ENCODE data around the gene SLC33A1.
"Not testable (repeated sequence)": the region's sequence is repeated elsewhere in the genome, so short reads cannot be mapped to it uniquely, and the experiment has no call there.

Gene SLC33A1

GRCh38 chr3:155861476-155862183 lies 7.4 kb upstream of the SLC33A1 start:
- Histone ChIP-seq H3K9me3 (ENCODE audit: control insufficient read depth in 1 of 2, low read length in 2 of 2) (no peaks in the 10 kb centered on the region), H3K27ac (ENCODE audit: low read length) (no peak overlapping the region), H3K4me1 (ENCODE audit: control insufficient read depth in 1 of 2, insufficient read depth in 2 of 2, low read length in 2 of 2) (no peaks in the 10 kb centered on the region), H3K4me3 (ENCODE audit: low read depth in 1 of 2, low read length in 2 of 2) (no peak overlapping the region), H3K27me3 (ENCODE audit: low read depth, low read length) (no peaks in the 10 kb centered on the region), H3K36me3 (ENCODE audit: control insufficient read depth in 1 of 2, insufficient read depth in 2 of 2, low read length in 2 of 2) (no peaks in the 10 kb centered on the region)

GRCh38 chr3:155860424-155860823 lies 6.2 kb upstream of the SLC33A1 start:
- H3K27ac ChIP-seq (ENCODE audit: low read length); H3K4me3 ChIP-seq (ENCODE audit: low read depth in 1 of 2, low read length in 2 of 2); H3K36me3 ChIP-seq (ENCODE audit: control insufficient read depth in 1 of 2, insufficient read depth in 2 of 2, low read length in 2 of 2); H3K4me1 ChIP-seq (ENCODE audit: control insufficient read depth in 1 of 2, insufficient read depth in 2 of 2, low read length in 2 of 2); H3K27me3 ChIP-seq (ENCODE audit: low read depth, low read length); H3K9me3 ChIP-seq (ENCODE audit: control insufficient read depth in 1 of 2, low read length in 2 of 2): not testable (repeated sequence)

DNA sequence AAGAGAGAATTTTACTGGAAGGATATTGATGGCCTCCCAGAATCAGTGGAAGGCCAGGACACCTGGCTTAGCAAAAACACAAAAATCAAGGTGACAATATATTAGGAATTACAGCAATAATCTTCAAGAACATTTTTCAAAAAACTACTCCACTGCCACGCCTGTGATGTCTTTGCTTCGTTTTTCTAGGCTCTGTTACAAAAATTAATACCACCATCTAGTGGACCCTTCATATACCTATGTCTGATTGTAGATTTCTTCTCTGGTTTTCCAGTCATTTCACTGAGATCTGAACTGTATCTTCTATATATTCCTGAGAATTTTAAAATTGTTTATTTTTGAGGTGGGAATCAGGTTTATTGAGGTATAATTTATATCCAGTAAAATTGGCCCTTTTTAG lies 5.6 kb upstream of the SLC33A1 start:
- no peak overlapping the region for H3K27ac ChIP-seq (ENCODE audit: low read length)
- H3K27me3 ChIP-seq (ENCODE audit: low read depth, low read length) = no peaks in the 10 kb centered on the region
- no peaks in the 10 kb centered on the region for H3K4me1 ChIP-seq (ENCODE audit: control insufficient read depth in 1 of 2, insufficient read depth in 2 of 2, low read length in 2 of 2)
- H3K36me3 ChIP-seq (ENCODE audit: control insufficient read depth in 1 of 2, insufficient read depth in 2 of 2, low read length in 2 of 2) = no peaks in the 10 kb centered on the region
- no peaks in the 10 kb centered on the region for H3K9me3 ChIP-seq (ENCODE audit: control insufficient read depth in 1 of 2, low read length in 2 of 2)
- peak overlapping the region in 1 of 2 donors; percentile 30 for H3K4me3 ChIP-seq (ENCODE audit: low read depth in 1 of 2, low read length in 2 of 2)

DNA sequence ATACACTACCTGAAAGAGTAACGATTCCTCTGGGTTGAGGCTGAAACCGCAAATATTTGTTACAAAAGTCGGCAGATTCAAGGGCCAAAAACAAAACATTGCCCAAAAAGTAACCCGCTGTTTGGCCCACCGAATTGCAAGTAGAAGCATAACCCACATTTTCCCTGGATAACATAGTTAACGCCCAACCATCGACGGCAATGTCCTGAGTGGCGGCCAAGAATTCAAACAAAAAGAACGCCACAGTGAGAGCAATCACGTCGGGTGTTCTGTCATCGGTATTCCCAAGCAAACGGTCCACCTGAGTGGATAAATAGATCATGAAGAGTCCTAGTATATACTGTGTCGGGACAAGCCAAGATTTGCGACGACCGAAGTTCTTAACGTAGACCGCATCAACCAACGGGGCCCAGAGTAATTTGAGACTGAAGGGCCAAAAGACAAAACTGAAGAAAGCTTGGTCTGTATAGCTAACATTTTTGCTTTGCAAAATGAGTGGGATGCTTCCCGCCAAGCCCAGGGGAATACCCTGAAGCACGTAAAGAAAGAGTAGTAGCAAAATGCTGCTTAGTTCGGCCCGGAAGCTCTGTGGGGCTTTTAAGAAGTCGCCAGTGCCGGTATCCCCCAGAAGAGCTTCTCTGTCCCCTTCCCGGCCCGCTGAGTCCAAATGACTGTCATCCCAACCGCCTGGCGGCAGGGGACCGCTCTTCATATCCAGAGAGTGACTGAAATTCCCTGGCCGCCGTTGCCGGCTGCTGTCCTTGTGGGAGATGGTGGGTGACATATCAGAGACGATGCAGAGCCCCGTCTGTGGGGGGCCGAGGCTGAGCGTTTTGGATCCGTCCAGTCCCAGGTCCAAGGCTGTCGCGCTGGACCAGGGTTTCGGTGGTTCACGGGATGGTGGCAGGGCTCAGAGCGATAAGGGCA lies 750 bp downstream of the SLC33A1 start:
- H3K27me3 ChIP-seq (ENCODE audit: low read depth, low read length) = no peaks in the 10 kb centered on the region
- H3K4me3 ChIP-seq (ENCODE audit: low read depth in 1 of 2, low read length in 2 of 2) = peak overlapping the region; percentile 97 to 100
- peaks cover 16 to 35% of the 10 kb centered on the region in 2 donors for H3K4me1 ChIP-seq (ENCODE audit: control insufficient read depth in 1 of 2, insufficient read depth in 2 of 2, low read length in 2 of 2)
- H3K36me3 ChIP-seq (ENCODE audit: control insufficient read depth in 1 of 2, insufficient read depth in 2 of 2, low read length in 2 of 2) = no peaks in the 10 kb centered on the region
- H3K9me3 ChIP-seq (ENCODE audit: control insufficient read depth in 1 of 2, low read length in 2 of 2) = no peaks in the 10 kb centered on the region
- peak overlapping the region; percentile 93 for H3K27ac ChIP-seq (ENCODE audit: low read length)

- peaks cover 16 to 35% of the 10 kb centered on the region in 2 donors for H3K4me1 ChIP-seq (ENCODE audit: control insufficient read depth in 1 of 2, insufficient read depth in 2 of 2, low read length in 2 of 2)
- H3K27me3 ChIP-seq (ENCODE audit: low read depth, low read length) = no peaks in the 10 kb centered on the region
- H3K9me3 ChIP-seq (ENCODE audit: control insufficient read depth in 1 of 2, low read length in 2 of 2) = no peaks in the 10 kb centered on the region
- peak overlapping the region; percentile 97 to 100 for H3K4me3 ChIP-seq (ENCODE audit: low read depth in 1 of 2, low read length in 2 of 2)
- no peaks in the 10 kb centered on the region for H3K36me3 ChIP-seq (ENCODE audit: control insufficient read depth in 1 of 2, insufficient read depth in 2 of 2, low read length in 2 of 2)
- H3K27ac ChIP-seq (ENCODE audit: low read length) = peak overlapping the region; percentile 10
Observed at GRCh38 chr3:155852341-155852740, 1.9 kb downstream of the SLC33A1 start.

GRCh38 chr3:155849404-155849803 lies 4.8 kb downstream of the SLC33A1 start:
- H3K4me3 ChIP-seq (ENCODE audit: low read depth in 1 of 2, low read length in 2 of 2); H3K27ac ChIP-seq (ENCODE audit: low read length); H3K27me3 ChIP-seq (ENCODE audit: low read depth, low read length); H3K9me3 ChIP-seq (ENCODE audit: control insufficient read depth in 1 of 2, low read length in 2 of 2); H3K36me3 ChIP-seq (ENCODE audit: control insufficient read depth in 1 of 2, insufficient read depth in 2 of 2, low read length in 2 of 2): not testable (repeated sequence)
- peaks cover 16 to 50% of the 10 kb centered on the region in 2 donors for H3K4me1 ChIP-seq (ENCODE audit: control insufficient read depth in 1 of 2, insufficient read depth in 2 of 2, low read length in 2 of 2)

DNA sequence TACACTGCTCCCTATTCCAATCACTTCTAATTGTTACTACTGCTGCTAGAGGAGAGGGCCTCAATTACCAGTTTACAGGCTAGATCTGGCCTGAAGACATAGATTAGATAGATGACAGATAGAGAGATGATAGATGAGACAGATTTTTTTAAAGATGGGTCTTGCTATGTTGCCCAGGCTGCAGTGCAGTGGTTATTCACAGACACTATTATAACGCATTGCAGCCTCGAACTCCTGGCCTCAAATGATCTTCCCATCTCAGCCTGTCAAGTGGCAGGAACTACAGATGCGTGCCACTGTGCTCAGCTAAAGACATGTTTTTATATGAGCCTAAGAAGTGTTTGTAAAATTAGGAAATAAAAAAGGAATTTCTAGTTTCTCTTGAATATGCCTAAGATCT lies 6.2 kb downstream of the SLC33A1 start:
- Histone ChIP-seq H3K4me1 (ENCODE audit: control insufficient read depth in 1 of 2, insufficient read depth in 2 of 2, low read length in 2 of 2) (peaks cover 13 to 42% of the 10 kb centered on the region in 2 donors), H3K9me3 (ENCODE audit: control insufficient read depth in 1 of 2, low read length in 2 of 2) (no peaks in the 10 kb centered on the region), H3K27ac (ENCODE audit: low read length) (no peak overlapping the region), H3K4me3 (ENCODE audit: low read depth in 1 of 2, low read length in 2 of 2) (no peak overlapping the region), H3K36me3 (ENCODE audit: control insufficient read depth in 1 of 2, insufficient read depth in 2 of 2, low read length in 2 of 2) (no peaks in the 10 kb centered on the region), H3K27me3 (ENCODE audit: low read depth, low read length) (no peaks in the 10 kb centered on the region)

- peaks cover 0 to 23% of the 10 kb centered on the region in 2 donors for H3K4me1 ChIP-seq (ENCODE audit: control insufficient read depth in 1 of 2, insufficient read depth in 2 of 2, low read length in 2 of 2)
- no peaks in the 10 kb centered on the region for H3K9me3 ChIP-seq (ENCODE audit: control insufficient read depth in 1 of 2, low read length in 2 of 2)
- H3K27me3 ChIP-seq (ENCODE audit: low read depth, low read length) = no peaks in the 10 kb centered on the region
- no peaks in the 10 kb centered on the region for H3K36me3 ChIP-seq (ENCODE audit: control insufficient read depth in 1 of 2, insufficient read depth in 2 of 2, low read length in 2 of 2)
- H3K4me3 ChIP-seq (ENCODE audit: low read depth in 1 of 2, low read length in 2 of 2) = no peak overlapping the region
- no peak overlapping the region for H3K27ac ChIP-seq (ENCODE audit: low read length)
Observed at GRCh38 chr3:155846119-155846518, 8.1 kb downstream of the SLC33A1 start.

- no peaks in the 10 kb centered on the region for H3K36me3 ChIP-seq (ENCODE audit: control insufficient read depth in 1 of 2, insufficient read depth in 2 of 2, low read length in 2 of 2)
- no peak overlapping the region for H3K4me3 ChIP-seq (ENCODE audit: low read depth in 1 of 2, low read length in 2 of 2)
- peaks cover 0 to 15% of the 10 kb centered on the region in 2 donors for H3K4me1 ChIP-seq (ENCODE audit: control insufficient read depth in 1 of 2, insufficient read depth in 2 of 2, low read length in 2 of 2)
- H3K27ac ChIP-seq (ENCODE audit: low read length) = no peak overlapping the region
- no peaks in the 10 kb centered on the region for H3K9me3 ChIP-seq (ENCODE audit: control insufficient read depth in 1 of 2, low read length in 2 of 2)
- no peaks in the 10 kb centered on the region for H3K27me3 ChIP-seq (ENCODE audit: low read depth, low read length)
Observed at GRCh38 chr3:155843569-155843968, 10.7 kb downstream of the SLC33A1 start.

- Histone ChIP-seq H3K4me3 (ENCODE audit: low read depth in 1 of 2, low read length in 2 of 2) (no peak overlapping the region), H3K27ac (ENCODE audit: low read length) (no peak overlapping the region), H3K9me3 (ENCODE audit: control insufficient read depth in 1 of 2, low read length in 2 of 2) (no peaks in the 10 kb centered on the region), H3K4me1 (ENCODE audit: control insufficient read depth in 1 of 2, insufficient read depth in 2 of 2, low read length in 2 of 2) (peaks cover 0 to 3% of the 10 kb centered on the region in 2 donors), H3K27me3 (ENCODE audit: low read depth, low read length) (no peaks in the 10 kb centered on the region), H3K36me3 (ENCODE audit: control insufficient read depth in 1 of 2, insufficient read depth in 2 of 2, low read length in 2 of 2) (peaks cover 5% of the 10 kb centered on the region in 2 donors)
Observed at GRCh38 chr3:155835341-155836071, 18.7 kb downstream of the SLC33A1 start.

DNA sequence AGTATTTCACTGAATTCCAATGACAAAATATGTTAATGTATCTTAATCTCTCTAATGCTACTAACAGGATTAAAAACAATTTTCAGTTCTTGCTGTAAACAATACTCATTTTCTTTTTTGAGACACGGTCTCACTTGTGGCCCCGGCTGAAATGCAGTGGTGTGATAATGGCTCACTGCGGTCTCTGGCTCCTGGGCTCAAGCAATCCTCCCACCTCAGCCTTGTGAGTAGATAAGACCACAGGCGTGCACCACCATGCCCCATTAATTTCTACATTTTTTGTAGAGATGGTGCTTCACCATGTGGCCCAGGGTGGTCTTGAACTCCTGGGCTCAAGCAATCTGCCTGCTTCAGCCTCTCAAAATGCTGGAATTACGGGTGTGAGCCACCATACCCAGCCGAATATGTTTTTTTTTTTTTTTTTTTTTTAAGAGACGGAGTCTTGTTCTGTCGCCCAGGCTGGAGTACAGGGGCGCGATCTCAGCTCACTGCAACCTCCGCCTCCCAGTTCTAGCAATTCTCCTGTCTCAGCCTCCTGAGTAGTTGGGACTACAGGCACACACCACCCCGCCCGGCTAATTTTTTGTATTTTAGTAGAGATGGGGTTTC lies 25.6 kb downstream of the SLC33A1 start:
- not testable (repeated sequence) for H3K27me3 ChIP-seq (ENCODE audit: low read depth, low read length); H3K9me3 ChIP-seq (ENCODE audit: control insufficient read depth in 1 of 2, low read length in 2 of 2); H3K4me3 ChIP-seq (ENCODE audit: low read depth in 1 of 2, low read length in 2 of 2); H3K27ac ChIP-seq (ENCODE audit: low read length); H3K4me1 ChIP-seq (ENCODE audit: control insufficient read depth in 1 of 2, insufficient read depth in 2 of 2, low read length in 2 of 2)
- H3K36me3 ChIP-seq (ENCODE audit: control insufficient read depth in 1 of 2, insufficient read depth in 2 of 2, low read length in 2 of 2) = peaks cover 8 to 15% of the 10 kb centered on the region in 2 donors

All from muscle layer of duodenum (tissue), 2 donors.